ENCODE results near the gene RNF103. TPM values are rescaled to one million over a fixed set of nuclear protein-coding genes. Genes with fewer than 3 reads are reported as not detected.
"Not testable (repeated sequence)": the region's sequence is repeated elsewhere in the genome, so short reads cannot be mapped to it uniquely, and the experiment has no call there.

Gene RNF103
- polyA plus RNA-seq (ENCODE audit: insufficient read length in 3 of 3): 10 to 100 TPM; 32.6 to 39.6 (median 37.0) TPM
- long read RNA-seq, donor 1, transcript RNF103-201 (4 exons, 3,477 nt): major isoform, 6 of 6 reads
- long read RNA-seq, donor 1, partial matches to known transcripts: 0 of 6 reads
- long read RNA-seq, donor 1, other reads (novel, unspliced or antisense): 0 of 6 reads
- long read RNA-seq, donor 2, transcript RNF103-201 (4 exons, 3,477 nt): major isoform, 7 of 7 reads
- long read RNA-seq, donor 2, partial matches to known transcripts: 0 of 7 reads
- long read RNA-seq, donor 2, other reads (novel, unspliced or antisense): 0 of 7 reads
- long read RNA-seq, donor 3, full-length matches to known transcripts: 7 of 7 reads
- long read RNA-seq, donor 3, partial matches to known transcripts: 0 of 7 reads
- long read RNA-seq, donor 3, other reads (novel, unspliced or antisense): 0 of 7 reads
- long read RNA-seq, donor 4, full-length matches to known transcripts: 7 of 7 reads
- long read RNA-seq, donor 4, partial matches to known transcripts: 0 of 7 reads
- long read RNA-seq, donor 4, other reads (novel, unspliced or antisense): 0 of 7 reads
- long read RNA-seq, donor 5: 0 reads
- long read RNA-seq, donor 6, full-length matches to known transcripts: 6 of 6 reads
- long read RNA-seq, donor 6, partial matches to known transcripts: 0 of 6 reads
- long read RNA-seq, donor 6, other reads (novel, unspliced or antisense): 0 of 6 reads
- long read RNA-seq, donor 7, partial matches to known transcripts: 0 of 4 reads
- long read RNA-seq, donor 7, other reads (novel, unspliced or antisense): 0 of 4 reads
- long read RNA-seq, donor 8, transcript RNF103-201 (4 exons, 3,477 nt): major isoform, 11 of 12 reads
- long read RNA-seq, donor 8, partial matches to known transcripts: 0 of 12 reads
- long read RNA-seq, donor 8, other reads (novel, unspliced or antisense): 0 of 12 reads
- long read RNA-seq, donor 9, full-length matches to known transcripts: 8 of 8 reads
- long read RNA-seq, donor 9, partial matches to known transcripts: 0 of 8 reads
- long read RNA-seq, donor 9, other reads (novel, unspliced or antisense): 0 of 8 reads
- long read RNA-seq, donor 10, transcript RNF103-201 (4 exons, 3,477 nt): major isoform, 6 of 6 reads
- long read RNA-seq, donor 10, partial matches to known transcripts: 0 of 6 reads
- long read RNA-seq, donor 10, other reads (novel, unspliced or antisense): 0 of 6 reads
- long read RNA-seq, donor 11, transcript RNF103-201 (4 exons, 3,477 nt): major isoform, 5 of 5 reads
- long read RNA-seq, donor 11, partial matches to known transcripts: 0 of 5 reads
- long read RNA-seq, donor 11, other reads (novel, unspliced or antisense): 0 of 5 reads
- long read RNA-seq, donor 12: 0 reads
- long read RNA-seq, donor 13, full-length matches to known transcripts: 17 of 17 reads
- long read RNA-seq, donor 13, partial matches to known transcripts: 0 of 17 reads
- long read RNA-seq, donor 13, other reads (novel, unspliced or antisense): 0 of 17 reads
- long read RNA-seq, donor 14, transcript RNF103-201 (4 exons, 3,477 nt): major isoform, 5 of 5 reads
- long read RNA-seq, donor 14, partial matches to known transcripts: 0 of 5 reads
- long read RNA-seq, donor 14, other reads (novel, unspliced or antisense): 0 of 5 reads
- long read RNA-seq, donor 15, transcript RNF103-201 (4 exons, 3,477 nt): major isoform, 5 of 14 reads
- long read RNA-seq, donor 15, partial matches to known transcripts: 9 of 14 reads
- long read RNA-seq, donor 15, other reads (novel, unspliced or antisense): 0 of 14 reads
- long read RNA-seq, donor 16, full-length matches to known transcripts: 11 of 11 reads
- long read RNA-seq, donor 16, partial matches to known transcripts: 0 of 11 reads
- long read RNA-seq, donor 16, other reads (novel, unspliced or antisense): 0 of 11 reads

DNA sequence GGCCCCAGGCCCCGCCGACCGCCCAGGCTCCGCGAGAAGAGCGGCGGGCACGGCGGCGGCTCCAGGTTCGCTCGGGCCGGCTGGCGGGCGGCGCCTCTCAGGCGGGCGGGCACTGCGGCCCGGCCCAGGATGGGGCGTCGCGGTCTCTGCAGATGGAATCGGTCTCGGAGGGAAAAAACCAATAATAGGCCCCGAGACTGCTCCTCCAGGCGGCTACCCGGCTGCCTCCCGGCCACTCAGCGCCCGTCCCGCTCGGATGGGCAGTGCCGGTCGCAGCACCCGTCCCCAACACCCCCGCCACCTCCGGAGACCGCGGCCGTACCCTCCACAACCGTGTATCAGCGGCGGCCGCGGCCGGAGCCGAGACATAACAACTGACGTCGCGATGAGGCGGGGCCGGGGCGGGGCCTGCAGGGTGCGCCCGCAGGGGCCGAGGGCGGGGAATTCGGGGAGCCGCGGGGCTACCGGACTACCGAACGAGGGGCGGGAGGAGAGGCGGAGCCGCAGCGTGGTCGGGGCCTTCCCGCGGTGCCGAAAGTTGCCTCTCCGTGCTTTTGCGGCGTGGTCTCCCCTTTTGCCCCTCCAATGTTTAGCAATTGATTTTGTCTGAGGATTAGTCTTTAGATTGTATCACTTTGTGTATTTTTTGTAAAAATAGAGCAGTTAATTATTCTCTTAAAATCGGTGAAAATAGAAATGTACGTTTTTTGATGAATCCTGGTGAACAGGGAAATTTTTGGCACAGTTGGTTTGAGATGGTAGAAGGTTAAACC is at the start of gene RNF103:
RNF103 (minus strand) TSS at position 372 of the 773 bp plus-strand sequence. CDS start 979 bp downstream, outside the sequence.
- peak in 10 of 11 donors; percentile 79 to 93 (median 90) for DNase-seq (ENCODE audit: extremely low read depth in 1 of 11, low read depth in 9 of 11, low spot score in 4 of 11)

- DNase-seq (ENCODE audit: extremely low read depth in 1 of 11, low read depth in 9 of 11, low spot score in 4 of 11): no peak
Observed at GRCh38 chr2:86673011-86673410, 49.3 kb upstream of the RNF103 start.

GRCh38 chr2:86672027-86672545 is 48.4 kb upstream of the RNF103 start:
- no peak for DNase-seq (ENCODE audit: extremely low read depth in 1 of 11, low read depth in 9 of 11, low spot score in 4 of 11)

DNA sequence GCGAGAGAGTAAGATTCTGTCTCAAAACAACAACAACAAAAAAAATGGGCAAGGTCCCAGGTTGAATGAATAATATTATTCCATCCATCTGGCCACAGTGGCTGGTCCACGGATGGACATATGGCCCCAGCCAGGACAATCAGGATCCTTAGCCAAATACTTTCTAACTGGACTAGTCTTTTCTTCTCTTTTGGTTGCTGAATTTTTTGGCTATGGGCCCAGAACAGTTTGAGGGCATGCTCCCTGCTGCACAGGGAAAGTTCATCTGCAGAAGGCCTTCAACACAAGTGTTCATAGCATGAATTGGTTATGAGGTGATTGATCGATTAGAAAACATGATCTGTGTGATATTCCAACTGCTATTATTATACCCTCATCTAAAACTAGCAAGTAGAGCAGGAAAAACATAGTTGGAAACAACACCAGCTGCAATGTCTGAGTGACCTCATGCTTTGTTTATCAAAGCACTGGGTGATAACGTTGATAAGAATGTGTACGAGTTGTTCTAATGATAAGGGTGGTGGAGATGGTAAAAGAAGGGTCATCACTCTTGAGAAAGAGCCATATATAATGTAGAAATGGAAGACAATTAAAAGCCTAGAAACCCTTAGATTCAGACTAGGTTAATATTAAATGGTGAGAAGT is 47.8 kb upstream of the RNF103 start:
- no peak for DNase-seq (ENCODE audit: extremely low read depth in 1 of 11, low read depth in 9 of 11, low spot score in 4 of 11)

GRCh38 chr2:86669323-86669722 is 45.7 kb upstream of the RNF103 start:
- DNase-seq (ENCODE audit: extremely low read depth in 1 of 11, low read depth in 9 of 11, low spot score in 4 of 11): not testable (repeated sequence)

GRCh38 chr2:86661333-86661732 is 37.7 kb upstream of the RNF103 start:
- no peak for DNase-seq (ENCODE audit: extremely low read depth in 1 of 11, low read depth in 9 of 11, low spot score in 4 of 11)

DNA sequence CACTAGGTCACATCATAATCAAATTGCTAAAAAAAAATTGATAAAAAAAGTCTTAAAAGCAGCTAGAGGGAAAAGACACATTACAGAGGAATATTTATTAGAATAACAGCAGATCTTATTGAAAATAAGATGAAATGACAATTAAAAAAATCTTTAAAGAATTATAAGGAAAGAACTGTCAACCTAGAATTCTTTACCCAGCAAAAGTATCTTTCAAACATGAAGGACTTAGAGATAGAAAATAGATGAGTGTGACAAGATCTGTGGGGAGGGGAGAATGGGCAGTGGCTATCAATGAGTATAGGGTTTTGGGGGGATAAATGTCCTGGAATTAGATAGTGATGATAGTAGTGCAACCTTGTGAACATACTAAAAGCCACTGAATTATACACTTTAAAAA is 26.5 kb upstream of the RNF103 start:
- DNase-seq (ENCODE audit: extremely low read depth in 1 of 11, low read depth in 9 of 11, low spot score in 4 of 11): no peak

- DNase-seq (ENCODE audit: extremely low read depth in 1 of 11, low read depth in 9 of 11, low spot score in 4 of 11): no peak
Observed at GRCh38 chr2:86649119-86649947, 25.7 kb upstream of the RNF103 start.

DNA sequence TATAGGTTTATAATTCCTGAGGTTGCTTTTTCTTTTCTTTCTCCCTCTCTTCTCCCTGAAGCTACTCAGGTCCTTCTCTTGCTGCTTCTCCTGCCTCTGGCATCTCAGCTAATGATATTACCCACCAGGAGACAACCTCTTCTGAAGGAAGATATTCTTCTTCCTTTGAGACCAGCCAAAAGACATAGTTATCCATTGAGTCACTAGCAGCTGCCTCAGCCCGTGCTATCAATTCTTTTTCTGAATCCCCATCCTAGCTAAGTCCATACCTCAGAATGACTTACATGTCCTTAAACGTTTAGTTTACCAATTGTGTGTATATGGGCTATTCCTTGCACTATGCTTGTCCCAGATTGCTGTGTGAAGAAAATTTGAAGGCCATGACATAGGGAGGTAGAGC is 25.0 kb upstream of the RNF103 start:
- DNase-seq (ENCODE audit: extremely low read depth in 1 of 11, low read depth in 9 of 11, low spot score in 4 of 11): no peak

- DNase-seq (ENCODE audit: extremely low read depth in 1 of 11, low read depth in 9 of 11, low spot score in 4 of 11): no peak
Observed at GRCh38 chr2:86646865-86647264, 23.2 kb upstream of the RNF103 start.

DNA sequence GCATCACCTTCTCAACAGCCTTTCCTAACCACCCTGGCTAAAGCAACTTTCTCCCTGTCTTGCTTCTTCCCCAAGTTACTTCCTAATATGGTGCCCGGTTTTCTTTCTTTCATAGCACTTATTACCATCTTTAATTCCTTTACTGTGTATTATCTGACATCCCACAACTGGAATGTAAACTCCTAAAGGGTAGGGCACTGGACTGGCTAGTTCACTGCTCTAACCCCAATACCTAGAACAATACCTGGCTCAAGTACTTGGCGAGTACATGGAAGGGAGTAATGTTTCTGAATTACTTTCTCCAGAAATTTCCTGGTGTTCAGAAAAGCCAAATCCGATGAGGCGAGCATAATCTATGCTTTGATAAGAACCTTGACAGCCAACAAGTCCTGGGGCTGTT is 22.7 kb upstream of the RNF103 start:
- DNase-seq (ENCODE audit: extremely low read depth in 1 of 11, low read depth in 9 of 11, low spot score in 4 of 11): no peak

GRCh38 chr2:86645752-86646151 is 22.1 kb upstream of the RNF103 start:
- no peak for DNase-seq (ENCODE audit: extremely low read depth in 1 of 11, low read depth in 9 of 11, low spot score in 4 of 11)

- DNase-seq (ENCODE audit: extremely low read depth in 1 of 11, low read depth in 9 of 11, low spot score in 4 of 11): no peak
Observed at GRCh38 chr2:86638712-86639111, 15.0 kb upstream of the RNF103 start.

GRCh38 chr2:86636842-86637241 is 13.2 kb upstream of the RNF103 start:
- no peak for DNase-seq (ENCODE audit: extremely low read depth in 1 of 11, low read depth in 9 of 11, low spot score in 4 of 11)

GRCh38 chr2:86634352-86634751 is 10.7 kb upstream of the RNF103 start:
- no peak for DNase-seq (ENCODE audit: extremely low read depth in 1 of 11, low read depth in 9 of 11, low spot score in 4 of 11)

- no peak for DNase-seq (ENCODE audit: extremely low read depth in 1 of 11, low read depth in 9 of 11, low spot score in 4 of 11)
Observed at GRCh38 chr2:86633155-86633651, 9.5 kb upstream of the RNF103 start.
